K562 (cell line): Measurements from ENCODE around the gene NTM. TPM values are rescaled to one million over a fixed set of nuclear protein-coding genes. Genes with fewer than 3 reads are reported as not detected.

Experiments
- ATAC-seq: fragments of 200-7000 bp; cut with Tn5 transposase; 3 replicates; pipeline ENCODE4 v1.9.1; 2020; ENCODE audit warnings: moderate library complexity
- BruUV-seq: library from RNA; stranded (reverse); fragments of 400-500 nt; replicated peaks from 2 replicates; lab custom pipeline; 2021; lab: Mats Ljungman, UMichigan
- CTCF ChIA-PET: fragments of 300-600 bp; formaldehyde crosslinking; extraction: SDS; loops from one replicate; lab custom pipeline; 2021; ENCODE audit warnings: low intra/inter-chr PET ratio; lab: Yijun Ruan, JAX
- POLR2A ChIA-PET: fragments of 300-600, 350-650 bp; sonication (Branson Sonifier 250); formaldehyde crosslinking; extraction: SDS; loops from one replicate; lab custom pipeline; 2021; ENCODE audit warnings: antibody characterized with exemption, inconsistent platforms; lab: Yijun Ruan, JAX
- DNase-seq, 4 experiments: peaks; one replicate each; pipeline versions ENCODE4 v3.0.0 to v3.0.0-alpha.2; 2011 to 2018; ENCODE audit warnings: low spot score in 3 of 4, mixed read lengths in 3 of 4; ENCODE audit errors: extremely low read depth in 1 of 4
- FAIRE-seq: peaks from 2 replicates; lab custom pipeline; 2011; peaks lifted over from hg19 to GRCh38; lab: Jason Lieb, UNC
- H2AFZ ChIP-seq: 2 replicates; pipeline ENCODE4 v1.6.0; 2011; ENCODE audit warnings: low read depth, low read length, control low read depth, inconsistent platforms
- H3K27ac ChIP-seq: fragments of 200-600 bp; 3 replicates; pipeline ENCODE4 v1.8.0; 2011; ENCODE audit warnings: low read depth, mild to moderate bottlenecking, control low read depth, inconsistent platforms, low read length, moderate library complexity, mixed read lengths; ENCODE audit errors: extremely low read depth
- H3K27me3 ChIP-seq, 2 experiments: fragments of 300-600 bp in 1 of 2; 2 replicates in 1 of 2; 3 replicates in 1 of 2; pipeline versions ENCODE4 v1.6.0 to v1.8.0; 2011; ENCODE audit warnings: inconsistent platforms in 2 of 2, low read length in 2 of 2, mild to moderate bottlenecking in 1 of 2, mixed read lengths in 1 of 2, moderate library complexity in 1 of 2; ENCODE audit not compliant: control insufficient read depth in 2 of 2, insufficient read depth in 2 of 2
- H3K36me3 ChIP-seq: fragments of 300-600 bp; 3 replicates; pipeline ENCODE4 v1.8.0; 2011; ENCODE audit warnings: mild to moderate bottlenecking, low read length, inconsistent platforms; ENCODE audit not compliant: control insufficient read depth, insufficient read depth
- H3K4me1 ChIP-seq, 2 experiments: fragments of 200-600 bp in 1 of 2; replicated peaks in 1 of 2; 2 replicates in 1 of 2; 3 replicates in 1 of 2; pipeline versions ENCODE4 v1.5.1 to v1.8.0; 2011; ENCODE audit warnings: inconsistent platforms in 2 of 2, low read length in 2 of 2, mild to moderate bottlenecking in 1 of 2, mixed read lengths in 1 of 2, moderate library complexity in 1 of 2; ENCODE audit not compliant: control insufficient read depth in 2 of 2, insufficient read depth in 2 of 2
- H3K4me2 ChIP-seq: 2 replicates; pipeline ENCODE4 v1.6.1; 2011; ENCODE audit warnings: low read length, control low read depth, inconsistent platforms, mixed read lengths; ENCODE audit not compliant: insufficient read depth
- H3K4me3 ChIP-seq: fragments of 200-600 bp; sonication (generic), shearing (Covaris generic); 2 replicates; pipeline ENCODE4 v1.5.1; 2016; ENCODE audit warnings: control low read depth, inconsistent platforms
- H3K79me2 ChIP-seq: fragments of 200-600 bp; 3 replicates; pipeline ENCODE4 v1.8.0; 2011; ENCODE audit warnings: low read length, inconsistent platforms; ENCODE audit not compliant: control insufficient read depth, insufficient read depth
- H3K9ac ChIP-seq, 2 experiments: 2 replicates each; pipeline versions ENCODE4 v1.6.0 to v1.6.1; 2011; ENCODE audit warnings: low read depth in 2 of 2, low read length in 2 of 2, control low read depth in 1 of 2, inconsistent platforms in 1 of 2, mild to moderate bottlenecking in 1 of 2, mixed read lengths in 1 of 2; ENCODE audit not compliant: insufficient read depth in 1 of 2
- H3K9me1 ChIP-seq: one replicate; pipeline ENCODE4 v1.6.0; 2011; ENCODE audit warnings: inconsistent platforms, mild to moderate bottlenecking, low read length, moderate library complexity; ENCODE audit not compliant: control insufficient read depth, insufficient read depth
- H3K9me3 ChIP-seq: replicated peaks from 2 replicates; pipeline ENCODE4 v1.5.1; 2011; ENCODE audit warnings: low read depth, low read length, inconsistent platforms; ENCODE audit not compliant: control insufficient read depth, insufficient read depth
- H4K20me1 ChIP-seq: replicated peaks from 2 replicates; pipeline ENCODE4 v1.6.1; 2011; ENCODE audit warnings: low read length, inconsistent platforms, mixed read lengths; ENCODE audit not compliant: control insufficient read depth, insufficient read depth
- GTF2F1 ChIP-seq: IDR thresholded peaks from 2 replicates; pipeline ENCODE4 v1.6.1; 2011; ENCODE audit warnings: low read depth, low read length, improper control_type of control experiment
- IRF9 ChIP-seq: fragments of 450-650 bp; IDR thresholded peaks from 2 replicates; pipeline ENCODE4 v1.6.1; 2016; ENCODE audit warnings: missing biosample characterization, missing genetic modification characterization
- PREB ChIP-seq: sonication (generic); formaldehyde crosslinking; IDR thresholded peaks from 2 replicates; pipeline ENCODE4 v1.8.1; 2023; ENCODE audit warnings: mild to moderate bottlenecking, missing genetic modification reagents
- RFX7 ChIP-seq: fragments of 250-450 bp; sonication (Bioruptor Pico); IDR thresholded peaks from 2 replicates; pipeline ENCODE4 v1.5.1; 2021; ENCODE audit warnings: mild to moderate bottlenecking
- U2AF1 ChIP-seq: fragments of 200-400 bp; formaldehyde crosslinking; optimal IDR thresholded peaks from 2 replicates; pipeline ENCODE3; 2017; ENCODE audit warnings: mild to moderate bottlenecking, low read depth, low read length, moderate library complexity
- UBTF ChIP-seq, 2 experiments: IDR thresholded peaks; 2 replicates each; pipeline ENCODE4 v1.6.1; 2012; ENCODE audit warnings: improper control_type of control experiment in 2 of 2, low read depth in 2 of 2, low read length in 2 of 2, borderline replicate concordance in 1 of 2
- ZBTB5 ChIP-seq: fragments of 450-650 bp; IDR thresholded peaks from 2 replicates; pipeline ENCODE4 v1.6.1; 2017; ENCODE audit warnings: antibody characterized with exemption
- ZNF778 ChIP-seq: fragments of 450-650 bp; formaldehyde crosslinking; IDR thresholded peaks from 2 replicates; pipeline ENCODE4 v1.4.0; 2020; ENCODE audit warnings: mild to moderate bottlenecking, moderate library complexity
- WGBS: fragments of 100-300 bp; shearing (Covaris generic); methylation state at CpG from one replicate; pipeline ENCODE4 v1.1.6; 2016; ENCODE audit warnings: low coverage, mixed read lengths; ENCODE audit not compliant: insufficient coverage; ENCODE audit errors: missing lambda C conversion rate; 5-methylcytosine and 5-hydroxymethylcytosine counted together
- in situ Hi-C: fragments of 300-500 bp; cut with MboI; formaldehyde crosslinking; loops from 4 replicates; pipeline ENCODE4 v1.15.0; 2018; ENCODE audit warnings: inconsistent platforms, mixed read lengths
- intact Hi-C: fragments of 100-400 bp; cut with micrococcal nuclease; formaldehyde crosslinking; loops from 2 replicates; pipeline ENCODE4 v1.14.2; 2022
- polyA plus RNA-seq, 8 experiments: library from polyadenylated mRNA; depleted of rRNA in 4 of 8; stranded (reverse) in 5 of 8; unstranded in 3 of 8; fragments of >200 nt; fragmentation: Nextera tagmentation in 2 of 8; fragmentation: Illumina TruSeq in 1 of 8; extraction: Ambion mirVana in 2 of 8; extraction: Trizol in 1 of 8; gene quantifications; 2 replicates each; pipeline versions ENCODE4 v1.2.1 to v1.2.3, GENCODE V29; 2011 to 2014; ENCODE audit warnings: inconsistent platforms in 1 of 8, missing spikeins in 1 of 8
- total RNA-seq, 7 experiments: library from RNA; depleted of rRNA in 6 of 7; stranded (reverse); fragments of >200 nt in 6 of 7; fragmentation: Illumina TruSeq in 2 of 7; extraction: Trizol in 2 of 7; gene quantifications; 2 replicates each; pipeline versions ENCODE4 v1.2.1 to v1.2.3, GENCODE V29; 2011 to 2021; ENCODE audit warnings: low replicate concordance in 1 of 7

The NTM gene
- total and polyA plus RNA-seq, 9 of the 15 experiments (the other 6 are each of a cell fraction or from before 2014, with no cell fraction given): not detected

GRCh38 chr11:131654849-131655248, 284.4 kb downstream of the NTM start:
- H3K36me3 ChIP-seq: no peaks in the 10 kb centered on the region
- no TSS peak for BruUV-seq

More at GRCh38 chr11:131654849-131655248, 284.4 kb downstream of the NTM start:
- FAIRE-seq (no peak), ATAC-seq (no peak), DNase-seq (no peak)
- intact Hi-C loops (no loop called here), in situ Hi-C loops (loop anchor here (25.0 kb wide), 1 partner anchor 743 kb away; the partner anchor contains the start of gene SNX19)
- CTCF ChIA-PET: no interaction called here
- H3K79me2 ChIP-seq: no peaks in the 10 kb centered on the region
- no peaks in the 10 kb centered on the region for H3K9me1 ChIP-seq
- no peaks in the 10 kb centered on the region for H3K4me1 ChIP-seq
- TF ChIP-seq U2AF1 (no peak), GTF2F1 (no peak), RFX7 (CRISPR knock-in tag) (no peak), IRF9 (tag) (no peak), UBTF (IDR thresholded peaks at IDR 0.05; ENCODE audit: borderline replicate concordance in 1 of 2, low read depth in 2 of 2, low read length in 2 of 2) (no peak), ZBTB5 (no peak), PREB (CRISPR knock-in tag) (no peak), ZNF778 (CRISPR knock-in tag) (no peak)
- POLR2A ChIA-PET: no interaction called here
- WGBS: 0% methylated on average over 10 of the region's 10 CpGs
- no peak overlapping the region for H3K27ac ChIP-seq
- no peak overlapping the region for H3K4me2 ChIP-seq
- no peak overlapping the region for H3K9ac ChIP-seq
- no peak overlapping the region for H3K4me3 ChIP-seq
- no peak overlapping the region for H2AFZ ChIP-seq
- no peaks in the 10 kb centered on the region for H4K20me1 ChIP-seq
- peaks cover 0 to 6% of the 10 kb centered on the region in 2 experiments; a peak in 2 of 5 replicates for H3K27me3 ChIP-seq
- H3K9me3 ChIP-seq: no peaks in the 10 kb centered on the region
